MM.1S (cell line): Measurements from ENCODE around the gene WTIP.
"Not testable (repeated sequence)": the region's sequence is repeated elsewhere in the genome, so short reads cannot be mapped to it uniquely, and the experiment has no call there.

Source experiments
- EZH2 ChIP-seq: fragments of 300-600 bp; sonication (generic); optimal IDR thresholded peaks from 2 replicates; pipeline ENCODE3; 2017; ENCODE audit warnings: low read depth, mild to moderate bottlenecking, antibody characterized with exemption, low read length, mixed read lengths
- EZH2phosphoT487 ChIP-seq: fragments of 300-600 bp; sonication (generic); IDR thresholded peaks from 2 replicates; pipeline ENCODE4 v1.6.1; 2018; ENCODE audit warnings: antibody characterized with exemption, low read length
- TF ChIP-seq, protein P1 (sequence below): fragments of 300-600 bp; sonication (generic); IDR thresholded peaks from 2 replicates; pipeline ENCODE4 v1.5.1; 2016; ENCODE audit warnings: antibody characterized with exemption, low read length, mixed read lengths

- TF ChIP-seq, protein P1, sequence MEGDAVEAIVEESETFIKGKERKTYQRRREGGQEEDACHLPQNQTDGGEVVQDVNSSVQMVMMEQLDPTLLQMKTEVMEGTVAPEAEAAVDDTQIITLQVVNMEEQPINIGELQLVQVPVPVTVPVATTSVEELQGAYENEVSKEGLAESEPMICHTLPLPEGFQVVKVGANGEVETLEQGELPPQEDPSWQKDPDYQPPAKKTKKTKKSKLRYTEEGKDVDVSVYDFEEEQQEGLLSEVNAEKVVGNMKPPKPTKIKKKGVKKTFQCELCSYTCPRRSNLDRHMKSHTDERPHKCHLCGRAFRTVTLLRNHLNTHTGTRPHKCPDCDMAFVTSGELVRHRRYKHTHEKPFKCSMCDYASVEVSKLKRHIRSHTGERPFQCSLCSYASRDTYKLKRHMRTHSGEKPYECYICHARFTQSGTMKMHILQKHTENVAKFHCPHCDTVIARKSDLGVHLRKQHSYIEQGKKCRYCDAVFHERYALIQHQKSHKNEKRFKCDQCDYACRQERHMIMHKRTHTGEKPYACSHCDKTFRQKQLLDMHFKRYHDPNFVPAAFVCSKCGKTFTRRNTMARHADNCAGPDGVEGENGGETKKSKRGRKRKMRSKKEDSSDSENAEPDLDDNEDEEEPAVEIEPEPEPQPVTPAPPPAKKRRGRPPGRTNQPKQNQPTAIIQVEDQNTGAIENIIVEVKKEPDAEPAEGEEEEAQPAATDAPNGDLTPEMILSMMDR, result not testable (repeated sequence)
- TF ChIP-seq EZH2, EZH2phosphoT487: not testable (repeated sequence)
Measured at GRCh38 chr19:34469026-34469425, 12.5 kb upstream of the WTIP start.
